GM10248 (cell line): ENCODE data around the gene CAMKK1.

Source experiments
- CTCF ChIA-PET: fragments of 300-600 bp; sonication (Branson Sonifier 250); formaldehyde crosslinking; extraction: SDS; loops from one replicate; lab custom pipeline; 2021; ENCODE audit warnings: antibody characterized with exemption; lab: Yijun Ruan, JAX
- POLR2A ChIA-PET: fragments of 350-650 bp; sonication (Branson Sonifier 250); formaldehyde crosslinking; extraction: SDS; loops from one replicate; lab custom pipeline; 2020; ENCODE audit warnings: antibody characterized with exemption; lab: Yijun Ruan, JAX
- DNase-seq: peaks from one replicate; pipeline ENCODE4 v3.0.0; 2012; ENCODE audit errors: extremely low spot score
- TF ChIP-seq, protein P1 (sequence below): IDR thresholded peaks from 2 replicates; pipeline ENCODE4 v1.5.1; 2012; ENCODE audit warnings: mild to moderate bottlenecking, low read depth; ENCODE audit errors: extremely low read depth, missing control alignments, control extremely low read depth

Gene CAMKK1

DNA sequence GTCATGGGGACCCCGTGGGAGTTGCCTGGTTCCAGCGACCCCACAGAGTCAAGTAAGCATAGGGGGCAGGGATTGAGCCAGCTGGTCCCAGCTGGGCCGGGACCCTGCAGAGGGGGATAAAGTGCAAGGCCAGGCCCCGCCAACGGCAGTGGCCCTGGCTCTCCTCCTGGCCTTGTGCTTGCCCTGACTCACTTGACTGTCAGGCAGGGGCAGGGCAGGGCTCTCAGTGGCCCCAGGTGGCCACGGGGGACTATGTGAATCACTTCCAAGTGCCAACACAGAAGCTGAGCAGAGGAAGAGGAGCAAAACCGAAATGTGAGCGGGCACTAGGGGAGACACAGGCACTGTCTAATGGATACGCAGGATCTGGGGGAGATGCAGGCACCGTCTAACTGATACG is 25.2 kb downstream of the CAMKK1 start:
- TF ChIP-seq, protein P1, sequence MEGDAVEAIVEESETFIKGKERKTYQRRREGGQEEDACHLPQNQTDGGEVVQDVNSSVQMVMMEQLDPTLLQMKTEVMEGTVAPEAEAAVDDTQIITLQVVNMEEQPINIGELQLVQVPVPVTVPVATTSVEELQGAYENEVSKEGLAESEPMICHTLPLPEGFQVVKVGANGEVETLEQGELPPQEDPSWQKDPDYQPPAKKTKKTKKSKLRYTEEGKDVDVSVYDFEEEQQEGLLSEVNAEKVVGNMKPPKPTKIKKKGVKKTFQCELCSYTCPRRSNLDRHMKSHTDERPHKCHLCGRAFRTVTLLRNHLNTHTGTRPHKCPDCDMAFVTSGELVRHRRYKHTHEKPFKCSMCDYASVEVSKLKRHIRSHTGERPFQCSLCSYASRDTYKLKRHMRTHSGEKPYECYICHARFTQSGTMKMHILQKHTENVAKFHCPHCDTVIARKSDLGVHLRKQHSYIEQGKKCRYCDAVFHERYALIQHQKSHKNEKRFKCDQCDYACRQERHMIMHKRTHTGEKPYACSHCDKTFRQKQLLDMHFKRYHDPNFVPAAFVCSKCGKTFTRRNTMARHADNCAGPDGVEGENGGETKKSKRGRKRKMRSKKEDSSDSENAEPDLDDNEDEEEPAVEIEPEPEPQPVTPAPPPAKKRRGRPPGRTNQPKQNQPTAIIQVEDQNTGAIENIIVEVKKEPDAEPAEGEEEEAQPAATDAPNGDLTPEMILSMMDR = no peak

DNA sequence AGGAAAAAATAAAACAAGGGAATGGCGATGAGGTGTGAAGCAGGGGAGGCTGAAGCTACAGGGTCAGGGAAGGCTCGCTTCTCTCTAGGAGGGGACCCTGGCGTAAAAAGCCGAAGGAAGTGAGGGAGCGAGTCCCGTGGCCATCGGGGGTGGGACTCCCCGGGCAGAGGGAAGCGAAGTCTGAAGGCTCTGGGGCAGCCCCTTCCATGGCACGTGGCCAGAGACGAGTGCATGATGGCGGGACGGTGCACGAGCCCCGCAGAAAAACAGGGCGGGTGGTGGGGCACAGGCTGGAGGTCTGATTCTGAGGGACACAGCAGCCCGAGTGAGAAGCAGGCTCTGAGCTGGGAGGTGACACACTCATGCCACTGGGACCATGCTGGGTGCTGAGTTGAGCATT is 25.7 kb downstream of the CAMKK1 start:
- TF ChIP-seq, protein P1 = no peak
- POLR2A ChIA-PET = no interaction called here
- CTCF ChIA-PET = no interaction called here
- no peak for DNase-seq

More for the DNA sequence above, 25.2 kb downstream of the CAMKK1 start:
- no peak for DNase-seq
- POLR2A ChIA-PET = no interaction called here
- CTCF ChIA-PET = no interaction called here

- ChIA-PET CTCF (interaction anchor here (1.4 to 3.7 kb wide), 4 partner anchors 18 to 137 kb away, joined by 3 to 21 read pairs (median 7); partner anchors contain the start of gene NCBP3), POLR2A (no interaction called here)
- TF ChIP-seq, protein P1 = no peak
- no peak for DNase-seq
Observed at GRCh38 chr17:3866276-3866675, 26.6 kb downstream of the CAMKK1 start.

- CTCF ChIA-PET = interaction anchor here (0.7 to 3.9 kb wide), 13 partner anchors 14 to 209 kb away, joined by 3 to 21 read pairs (median 6); partner anchors contain the start of gene NCBP3
- no peak for DNase-seq
- POLR2A ChIA-PET = no interaction called here
- TF ChIP-seq, protein P1 = no peak
Observed at GRCh38 chr17:3865176-3865575, 27.7 kb downstream of the CAMKK1 start.

- ChIA-PET POLR2A (no interaction called here), CTCF (interaction anchor here (0.7 to 8.2 kb wide), 14 partner anchors 13 to 210 kb away, joined by 3 to 73 read pairs (median 6); partner anchors contain the start of gene NCBP3)
- DNase-seq = no peak
- TF ChIP-seq, protein P1 = no peak
Observed at GRCh38 chr17:3864534-3864933, 28.3 kb downstream of the CAMKK1 start.

- no peak for DNase-seq
- TF ChIP-seq, protein P1 = no peak
- CTCF ChIA-PET = interaction anchor here (0.8 to 8.2 kb wide), 13 partner anchors 11 to 212 kb away, joined by 3 to 73 read pairs (median 4); partner anchors contain the start of gene NCBP3
- POLR2A ChIA-PET = no interaction called here
Observed at GRCh38 chr17:3861761-3862681, 30.8 kb downstream of the CAMKK1 start.
